ENCODE results near the gene NDUFS2.

NDUFS2 gene

DNA sequence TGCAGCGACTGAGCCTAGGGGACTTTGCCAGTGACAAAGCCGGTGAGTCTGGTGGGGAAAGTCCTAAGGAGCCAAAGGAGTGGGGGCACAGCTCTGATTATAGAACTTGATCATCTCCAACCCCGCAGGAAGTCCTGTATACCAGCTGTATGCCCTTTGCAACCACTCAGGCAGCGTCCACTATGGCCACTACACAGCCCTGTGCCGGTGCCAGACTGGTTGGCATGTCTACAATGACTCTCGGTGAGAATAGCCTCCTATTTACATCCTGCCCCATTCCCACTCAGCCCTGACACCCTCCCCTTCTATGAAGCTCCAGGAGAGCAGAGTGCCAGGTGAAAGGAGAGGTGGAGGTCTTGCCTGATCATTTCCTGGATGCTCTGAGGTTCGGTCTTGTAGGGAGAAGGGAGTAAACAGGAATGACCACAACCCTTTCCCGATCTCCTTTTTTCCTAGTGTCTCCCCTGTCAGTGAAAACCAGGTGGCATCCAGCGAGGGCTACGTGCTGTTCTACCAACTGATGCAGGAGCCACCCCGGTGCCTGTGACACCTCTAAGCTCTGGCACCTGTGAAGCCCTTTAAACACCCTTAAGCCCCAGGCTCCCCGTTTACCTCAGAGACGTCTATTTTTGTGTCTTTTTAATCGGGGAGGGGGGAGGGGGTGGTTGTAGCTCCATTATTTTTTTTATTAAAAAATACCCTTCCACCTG is 37.1 kb upstream of the NDUFS2 start:
- H3K79me2 ChIP-seq (ENCODE audit: control insufficient read depth, low read length): peaks cover 16% of the 10 kb centered on the region
- no peak for TF ChIP-seq EZH2phosphoT487 (IDR thresholded peaks at IDR 0.05; ENCODE audit: borderline replicate concordance, low read length)
- TF ChIP-seq, protein P1, sequence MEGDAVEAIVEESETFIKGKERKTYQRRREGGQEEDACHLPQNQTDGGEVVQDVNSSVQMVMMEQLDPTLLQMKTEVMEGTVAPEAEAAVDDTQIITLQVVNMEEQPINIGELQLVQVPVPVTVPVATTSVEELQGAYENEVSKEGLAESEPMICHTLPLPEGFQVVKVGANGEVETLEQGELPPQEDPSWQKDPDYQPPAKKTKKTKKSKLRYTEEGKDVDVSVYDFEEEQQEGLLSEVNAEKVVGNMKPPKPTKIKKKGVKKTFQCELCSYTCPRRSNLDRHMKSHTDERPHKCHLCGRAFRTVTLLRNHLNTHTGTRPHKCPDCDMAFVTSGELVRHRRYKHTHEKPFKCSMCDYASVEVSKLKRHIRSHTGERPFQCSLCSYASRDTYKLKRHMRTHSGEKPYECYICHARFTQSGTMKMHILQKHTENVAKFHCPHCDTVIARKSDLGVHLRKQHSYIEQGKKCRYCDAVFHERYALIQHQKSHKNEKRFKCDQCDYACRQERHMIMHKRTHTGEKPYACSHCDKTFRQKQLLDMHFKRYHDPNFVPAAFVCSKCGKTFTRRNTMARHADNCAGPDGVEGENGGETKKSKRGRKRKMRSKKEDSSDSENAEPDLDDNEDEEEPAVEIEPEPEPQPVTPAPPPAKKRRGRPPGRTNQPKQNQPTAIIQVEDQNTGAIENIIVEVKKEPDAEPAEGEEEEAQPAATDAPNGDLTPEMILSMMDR (IDR thresholded peaks at IDR 0.05; ENCODE audit: low read depth, low read length, poor library complexity, severe bottlenecking): no peak
- peak overlapping the region; percentile 95 for H3K4me3 ChIP-seq (ENCODE audit: low read length)
- no peaks in the 10 kb centered on the region for H3K9me3 ChIP-seq (ENCODE audit: control insufficient read depth, insufficient read depth, low read length)
- H3K4me1 ChIP-seq (ENCODE audit: control insufficient read depth, low read length): peaks cover 27% of the 10 kb centered on the region
- H3K4me2 ChIP-seq (ENCODE audit: low read length): peak overlapping the region; percentile 77
- peak overlapping the region; percentile 41 for H3K27ac ChIP-seq (ENCODE audit: low read depth, low read length)
- no peaks in the 10 kb centered on the region for H3K27me3 ChIP-seq (ENCODE audit: control insufficient read depth, low read length)
- no peaks in the 10 kb centered on the region for H3F3A ChIP-seq (ENCODE audit: control insufficient read depth, insufficient read depth)
- H3K36me3 ChIP-seq (ENCODE audit: control insufficient read depth, low read length): peaks cover 43% of the 10 kb centered on the region
- H3K9me2 ChIP-seq (replicated peaks; ENCODE audit: control insufficient read depth, low read length): no peaks in the 10 kb centered on the region
- no peaks in the 10 kb centered on the region for H4K20me1 ChIP-seq (ENCODE audit: control insufficient read depth, insufficient read depth, low read depth, low read length)

DNA sequence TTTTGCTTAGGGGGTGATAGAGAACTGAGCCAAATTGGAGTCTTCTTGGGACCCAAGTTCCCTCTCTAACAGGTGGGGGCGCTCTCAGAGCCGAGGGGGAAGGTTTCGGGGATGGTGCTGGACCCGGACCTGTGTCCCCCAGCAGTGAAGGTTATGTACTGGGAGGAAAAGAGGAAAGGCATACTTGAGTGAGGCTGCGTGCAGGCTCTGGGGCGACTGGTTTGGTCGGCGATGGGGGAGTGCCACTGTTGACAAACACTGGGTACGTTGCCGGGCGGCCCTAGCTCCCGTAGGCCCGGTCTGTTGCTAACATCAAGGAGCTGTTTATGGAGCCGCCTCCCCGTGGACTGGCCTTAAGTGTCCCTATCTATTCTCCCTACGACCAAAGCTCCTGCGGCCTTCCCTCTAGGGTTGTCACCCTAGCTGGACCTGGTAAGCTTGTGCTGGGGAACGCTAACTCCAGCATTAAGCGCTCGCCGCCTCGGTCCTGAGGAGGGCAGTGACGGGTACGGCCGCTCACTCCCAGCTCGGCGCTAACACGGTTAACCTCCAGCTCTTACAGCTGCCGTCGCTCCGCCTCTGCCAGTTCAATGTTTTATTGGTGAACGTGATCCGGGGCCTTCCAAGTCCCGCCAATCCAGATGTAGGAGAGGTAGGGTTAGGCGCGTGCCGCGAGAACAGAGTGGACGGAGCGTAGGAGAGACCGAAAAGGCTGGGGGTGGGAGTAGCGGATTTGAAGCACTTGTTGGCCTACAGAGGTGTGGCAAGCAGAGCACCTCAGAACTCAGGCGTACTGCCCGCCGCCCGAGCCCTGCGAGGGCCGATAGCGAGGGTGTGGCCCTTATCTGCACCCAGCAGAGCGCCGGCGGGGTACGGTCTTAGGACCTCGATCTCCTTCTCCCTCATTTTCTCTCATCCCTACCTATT is 36.2 kb upstream of the NDUFS2 start, which contains the start of gene PPOX:
Gene PPOX (plus strand): TSS at position 685 of the 927 bp plus-strand sequence. CDS start 422 bp downstream, outside the sequence.
- Histone ChIP-seq H3K4me3 (ENCODE audit: low read length) (peak within 1 kb of the TSS; percentile 95), H3K36me3 (ENCODE audit: control insufficient read depth, low read length) (peaks cover 51% of the 10 kb centered on the region), H3K79me2 (ENCODE audit: control insufficient read depth, low read length) (peaks cover 8% of the 10 kb centered on the region), H3F3A (ENCODE audit: control insufficient read depth, insufficient read depth) (no peaks in the 10 kb centered on the region), H3K27me3 (ENCODE audit: control insufficient read depth, low read length) (no peaks in the 10 kb centered on the region), H3K4me2 (ENCODE audit: low read length) (peak within 1 kb of the TSS; percentile 77), H3K27ac (ENCODE audit: low read depth, low read length) (peak within 1 kb of the TSS; percentile 41), H3K4me1 (ENCODE audit: control insufficient read depth, low read length) (peaks cover 20% of the 10 kb centered on the region), H4K20me1 (ENCODE audit: control insufficient read depth, insufficient read depth, low read depth, low read length) (no peaks in the 10 kb centered on the region), H3K9me2 (replicated peaks; ENCODE audit: control insufficient read depth, low read length) (no peaks in the 10 kb centered on the region), H3K9me3 (ENCODE audit: control insufficient read depth, insufficient read depth, low read length) (no peaks in the 10 kb centered on the region)
- TF ChIP-seq EZH2phosphoT487 (IDR thresholded peaks at IDR 0.05; ENCODE audit: borderline replicate concordance, low read length): no peak
- TF ChIP-seq, protein P1 (IDR thresholded peaks at IDR 0.05; ENCODE audit: low read depth, low read length, poor library complexity, severe bottlenecking): peak; percentile 95

DNA sequence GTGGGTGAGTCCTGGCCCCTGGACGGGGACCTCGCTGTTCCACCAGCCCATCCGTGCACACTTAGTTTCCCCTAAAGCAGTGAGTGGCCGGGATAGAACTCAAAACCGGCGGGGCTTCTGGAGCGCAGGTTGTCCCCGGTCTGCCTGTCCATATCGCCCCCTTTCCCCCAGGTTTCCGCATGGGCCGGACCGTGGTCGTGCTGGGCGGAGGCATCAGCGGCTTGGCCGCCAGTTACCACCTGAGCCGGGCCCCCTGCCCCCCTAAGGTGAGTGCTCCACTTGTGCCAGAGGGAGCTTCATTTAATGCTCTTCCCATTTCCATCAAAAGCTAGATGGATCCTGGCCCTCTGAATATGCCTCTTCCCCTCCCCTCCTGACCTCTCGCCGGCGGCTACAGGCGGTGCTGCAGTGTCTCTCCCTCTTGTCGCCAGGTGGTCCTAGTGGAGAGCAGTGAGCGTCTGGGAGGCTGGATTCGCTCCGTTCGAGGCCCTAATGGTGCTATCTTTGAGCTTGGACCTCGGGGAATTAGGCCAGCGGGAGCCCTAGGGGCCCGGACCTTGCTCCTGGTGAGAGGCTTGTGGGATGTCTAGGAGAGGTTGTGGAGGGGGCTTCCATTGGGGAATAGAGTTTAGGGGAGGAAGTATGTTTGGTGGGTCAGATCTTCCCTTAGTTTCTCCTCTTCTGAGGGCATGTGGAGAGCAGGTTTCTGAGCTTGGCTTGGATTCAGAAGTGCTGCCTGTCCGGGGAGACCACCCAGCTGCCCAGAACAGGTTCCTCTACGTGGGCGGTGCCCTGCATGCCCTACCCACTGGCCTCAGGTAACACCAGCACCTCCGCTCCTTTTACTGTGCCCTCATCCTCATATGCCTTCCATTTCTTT is 35.3 kb upstream of the NDUFS2 start:
- Histone ChIP-seq H3K27me3 (ENCODE audit: control insufficient read depth, low read length) (no peaks in the 10 kb centered on the region), H3K79me2 (ENCODE audit: control insufficient read depth, low read length) (peaks cover 8% of the 10 kb centered on the region), H3K4me1 (ENCODE audit: control insufficient read depth, low read length) (peaks cover 20% of the 10 kb centered on the region), H4K20me1 (ENCODE audit: control insufficient read depth, insufficient read depth, low read depth, low read length) (no peaks in the 10 kb centered on the region), H3K9me2 (replicated peaks; ENCODE audit: control insufficient read depth, low read length) (no peaks in the 10 kb centered on the region), H3F3A (ENCODE audit: control insufficient read depth, insufficient read depth) (no peaks in the 10 kb centered on the region), H3K9me3 (ENCODE audit: control insufficient read depth, insufficient read depth, low read length) (no peaks in the 10 kb centered on the region), H3K36me3 (ENCODE audit: control insufficient read depth, low read length) (peaks cover 57% of the 10 kb centered on the region), H3K4me2 (ENCODE audit: low read length) (peak overlapping the region; percentile 77), H3K4me3 (ENCODE audit: low read length) (peak overlapping the region; percentile 95), H3K27ac (ENCODE audit: low read depth, low read length) (peak overlapping the region; percentile 35)
- TF ChIP-seq EZH2phosphoT487 (IDR thresholded peaks at IDR 0.05; ENCODE audit: borderline replicate concordance, low read length): no peak
- TF ChIP-seq, protein P1 (IDR thresholded peaks at IDR 0.05; ENCODE audit: low read depth, low read length, poor library complexity, severe bottlenecking): peak; percentile 6

Data from DOHH2 (cell line).